HAP-1 (cell line): ENCODE results near the gene PCDH18.

Source experiments
- DNase-seq, 2 experiments: peaks; one replicate each; pipeline ENCODE4 v3.0.0-alpha.2; 2016 to 2020; ENCODE audit warnings: low spot score in 2 of 2
- H3K27me3 ChIP-seq: fragments of 250-450 bp; sonication (Bioruptor Pico); 2 replicates; pipeline ENCODE4 v1.5.1; 2020; ENCODE audit warnings: low read depth, mild to moderate bottlenecking, moderate library complexity
- H3K36me3 ChIP-seq: fragments of 250-450 bp; sonication (Bioruptor Pico); replicated peaks from 2 replicates; pipeline ENCODE4 v1.5.1; 2020; ENCODE audit warnings: mild to moderate bottlenecking
- H3K4me1 ChIP-seq: fragments of 250-450 bp; sonication (Bioruptor Pico); 2 replicates; pipeline ENCODE4 v1.5.1; 2020; ENCODE audit warnings: mild to moderate bottlenecking
- H3K4me3 ChIP-seq: fragments of 250-450 bp; sonication (Bioruptor Pico); 2 replicates; pipeline ENCODE4 v1.5.1; 2020; ENCODE audit warnings: mild to moderate bottlenecking, moderate library complexity
- H3K9me3 ChIP-seq: fragments of 250-450 bp; sonication (Bioruptor Pico); 2 replicates; pipeline ENCODE4 v1.5.1; 2020; ENCODE audit warnings: mild to moderate bottlenecking, moderate library complexity
- in situ Hi-C: fragments of 300-500 bp; cut with MboI; formaldehyde crosslinking; loops from 3 replicates; pipeline ENCODE4 v1.14.3; 2020; ENCODE audit warnings: low sequenced_read_pairs, inconsistent platforms, mixed read lengths

PCDH18 gene

GRCh38 chr4:137470806-137471205, 61.5 kb downstream of the PCDH18 start:
- Histone ChIP-seq H3K27me3 (no peaks in the 10 kb centered on the region), H3K9me3 (no peaks in the 10 kb centered on the region), H3K36me3 (no peaks in the 10 kb centered on the region), H3K4me1 (peaks cover 22% of the 10 kb centered on the region), H3K4me3 (no peak overlapping the region)
- in situ Hi-C loops: no loop called here
- no peak for DNase-seq
